NCI-H2029 (cell line): Measurements from ENCODE around the gene CPNE4.

ENCODE experiments used
- DNase-seq: peaks from one replicate; lab custom pipeline; 2025; lab: John Stamatoyannopoulos, UW

CPNE4 gene

DNA sequence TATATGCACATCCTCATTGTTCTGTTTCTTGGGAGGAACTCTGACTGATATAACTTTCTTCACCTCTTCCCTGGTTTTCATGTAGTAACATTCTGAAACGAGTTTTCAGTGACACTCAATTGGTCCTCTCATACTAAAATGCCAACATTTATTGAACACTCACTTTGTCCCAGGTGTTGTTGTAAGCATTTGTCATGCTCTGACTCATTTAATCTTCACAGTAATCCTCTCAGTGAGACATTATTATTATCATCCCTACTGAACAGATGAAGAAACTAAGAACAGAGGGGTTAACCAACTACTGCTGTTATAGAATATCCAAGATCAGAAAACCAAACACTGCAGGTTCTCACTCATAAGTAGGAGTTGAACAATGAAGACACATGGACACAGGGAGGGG is 437.9 kb downstream of the CPNE4 start:
- DNase-seq = no peak

DNA sequence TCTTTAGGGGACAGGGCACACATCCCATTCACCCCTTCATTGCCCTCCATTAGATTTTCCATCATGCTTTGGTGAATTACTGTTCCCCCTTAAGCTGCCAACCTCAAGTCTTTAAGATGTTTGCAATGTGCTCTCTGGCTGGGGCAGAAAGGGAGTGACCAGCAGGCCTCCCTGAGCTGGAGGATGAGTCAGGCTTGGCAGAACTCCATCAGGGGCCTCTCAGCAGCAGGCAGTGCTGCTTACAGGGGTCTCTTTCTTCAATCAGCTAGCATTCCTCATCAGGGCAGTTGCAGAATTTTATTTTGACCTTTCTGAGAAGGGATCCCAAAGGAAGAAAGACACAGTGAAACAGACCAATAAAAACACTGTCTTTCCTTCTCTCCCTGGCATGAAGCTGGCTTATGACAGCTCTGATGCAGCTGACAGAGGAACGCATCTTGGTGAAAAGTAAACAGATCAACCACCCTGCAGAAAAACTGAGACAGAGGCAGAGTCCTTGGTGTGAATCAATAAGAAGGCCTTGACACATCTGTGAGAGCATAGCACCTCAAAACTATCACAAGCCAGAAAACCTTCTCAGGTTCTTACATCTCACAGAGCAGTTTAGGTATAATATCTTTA is 443.3 kb downstream of the CPNE4 start:
- no peak for DNase-seq

DNA sequence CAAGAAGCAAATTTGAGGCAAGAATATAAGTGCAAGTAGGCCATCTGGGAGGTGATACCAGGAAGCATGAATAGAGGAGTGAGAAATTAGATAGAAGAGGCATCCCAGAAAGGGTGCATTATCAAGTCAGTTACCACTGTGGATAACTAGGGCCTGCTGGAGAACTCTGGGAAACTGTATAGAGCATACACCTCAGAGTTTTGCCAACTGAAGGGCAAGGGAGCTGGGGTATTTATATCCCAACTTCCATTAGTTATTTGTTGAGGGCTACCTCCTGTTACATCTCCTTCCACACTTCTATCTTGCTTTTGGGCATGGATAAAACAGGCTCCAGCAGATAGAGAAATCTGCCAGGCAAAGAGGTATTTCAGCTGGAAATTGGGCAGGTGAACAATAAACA is 448.5 kb downstream of the CPNE4 start:
- no peak for DNase-seq

DNA sequence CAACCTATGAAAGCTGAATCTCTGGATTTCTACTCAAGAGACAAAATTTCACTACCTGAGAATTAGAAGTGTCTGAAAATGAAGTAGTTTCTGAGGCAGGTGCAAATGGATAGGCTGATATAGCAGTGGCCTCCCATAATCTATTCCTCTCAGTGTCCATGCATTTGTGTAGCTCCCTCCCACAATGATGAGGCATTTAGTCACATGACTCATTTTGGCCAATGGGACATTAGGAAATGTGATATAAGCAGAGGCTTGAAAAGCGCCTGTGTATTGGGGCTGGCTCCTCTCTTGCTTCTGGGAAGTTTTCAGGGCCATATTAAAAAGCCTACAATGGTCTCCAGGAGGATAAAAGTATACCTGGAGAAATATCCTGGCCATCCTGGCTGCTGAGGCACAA is 452.4 kb downstream of the CPNE4 start:
- DNase-seq = no peak

DNA sequence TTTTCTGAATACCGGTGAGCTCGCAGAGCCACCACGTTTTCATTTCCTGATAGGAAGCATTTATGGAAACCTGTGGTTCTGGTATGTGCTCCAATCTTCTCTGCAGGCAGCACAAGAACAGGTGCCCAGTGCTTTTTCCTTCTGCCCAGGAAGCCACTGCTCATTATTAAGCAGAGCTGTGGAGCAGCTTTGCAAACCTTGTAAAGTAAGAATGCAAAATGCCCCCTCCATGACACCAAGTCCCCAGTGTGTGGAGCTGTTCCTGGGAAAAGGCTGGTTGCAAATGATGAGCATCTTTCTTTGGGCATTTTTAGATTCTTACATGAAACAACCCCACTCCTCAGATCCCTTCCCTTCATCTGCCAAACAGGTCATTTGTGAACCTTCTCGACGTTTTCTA is 466.4 kb downstream of the CPNE4 start:
- DNase-seq = no peak

DNA sequence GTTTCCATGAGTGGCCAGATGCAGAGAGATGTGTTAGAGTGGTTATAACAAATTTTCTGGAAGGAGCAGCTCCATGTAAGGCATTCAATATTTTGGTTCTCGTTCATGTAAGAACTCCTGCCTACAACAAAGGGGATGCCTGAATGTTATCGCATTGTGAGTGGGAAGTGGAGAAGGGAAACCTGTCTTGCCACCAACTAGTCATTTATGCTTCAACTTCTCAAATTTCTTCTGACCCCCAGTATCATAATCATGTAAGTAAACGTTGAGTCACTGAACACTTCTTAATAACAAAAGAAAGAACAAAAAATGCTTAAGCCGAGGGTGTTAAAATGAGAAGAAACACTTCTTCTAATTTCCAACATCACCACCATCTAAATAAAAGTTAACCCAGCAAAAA is 470.0 kb downstream of the CPNE4 start:
- DNase-seq = no peak

DNA sequence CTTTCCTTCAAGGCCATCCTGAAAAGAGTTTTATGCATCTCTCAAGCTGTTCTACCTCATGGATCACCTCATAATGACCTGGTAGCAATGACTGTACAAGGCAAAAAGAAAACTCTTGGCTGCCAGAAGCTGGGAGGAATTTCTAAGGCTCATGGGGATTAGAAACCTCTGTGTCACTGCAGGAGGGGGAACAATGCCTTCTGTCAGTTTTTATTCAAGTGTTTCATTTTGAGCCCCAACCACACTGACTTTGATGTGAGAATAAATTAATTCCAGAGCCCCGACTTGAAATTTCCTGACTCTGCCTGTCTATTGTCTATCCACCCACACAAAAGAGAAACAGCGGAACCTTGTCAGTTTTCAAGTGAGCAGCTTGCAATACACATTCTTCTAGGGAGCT is 473.3 kb downstream of the CPNE4 start:
- no peak for DNase-seq

DNA sequence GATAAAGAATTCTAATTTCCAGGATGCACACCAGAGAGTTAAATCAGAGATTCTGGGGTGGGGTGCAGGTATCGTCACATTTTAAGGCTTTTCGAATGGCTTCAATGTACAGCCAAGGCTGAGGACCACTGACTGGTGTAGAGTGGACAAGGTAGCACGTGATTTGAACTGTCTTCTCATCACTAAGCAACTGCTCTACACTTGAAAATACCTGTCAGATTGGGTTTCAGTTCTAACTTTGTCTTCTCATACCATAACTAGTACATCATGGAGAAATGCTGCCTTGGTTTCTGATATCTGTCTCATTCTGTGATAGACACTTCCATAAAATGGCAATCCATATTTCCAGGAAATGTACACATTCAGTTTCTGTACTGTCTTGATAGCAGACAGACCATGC is 474.0 kb downstream of the CPNE4 start:
- no peak for DNase-seq

DNA sequence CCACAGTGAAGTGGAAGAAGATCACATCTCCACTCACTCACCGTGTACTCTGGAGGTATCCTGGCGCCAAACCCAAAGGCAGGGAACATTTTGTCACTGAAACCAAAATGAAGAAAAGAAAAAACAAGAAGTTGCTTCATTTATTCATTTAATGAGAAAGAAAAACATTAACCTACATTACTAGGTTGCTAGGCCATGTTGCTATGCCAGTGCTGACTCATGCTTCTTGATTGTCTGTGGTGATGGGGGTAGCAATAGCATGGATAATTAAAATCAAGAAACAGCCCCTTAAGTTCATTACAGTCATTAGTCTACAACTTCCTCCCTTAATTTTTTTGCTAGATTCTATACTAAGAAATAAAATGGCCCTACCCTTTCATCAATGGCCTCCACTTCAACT is 479.4 kb downstream of the CPNE4 start:
- no peak for DNase-seq

DNA sequence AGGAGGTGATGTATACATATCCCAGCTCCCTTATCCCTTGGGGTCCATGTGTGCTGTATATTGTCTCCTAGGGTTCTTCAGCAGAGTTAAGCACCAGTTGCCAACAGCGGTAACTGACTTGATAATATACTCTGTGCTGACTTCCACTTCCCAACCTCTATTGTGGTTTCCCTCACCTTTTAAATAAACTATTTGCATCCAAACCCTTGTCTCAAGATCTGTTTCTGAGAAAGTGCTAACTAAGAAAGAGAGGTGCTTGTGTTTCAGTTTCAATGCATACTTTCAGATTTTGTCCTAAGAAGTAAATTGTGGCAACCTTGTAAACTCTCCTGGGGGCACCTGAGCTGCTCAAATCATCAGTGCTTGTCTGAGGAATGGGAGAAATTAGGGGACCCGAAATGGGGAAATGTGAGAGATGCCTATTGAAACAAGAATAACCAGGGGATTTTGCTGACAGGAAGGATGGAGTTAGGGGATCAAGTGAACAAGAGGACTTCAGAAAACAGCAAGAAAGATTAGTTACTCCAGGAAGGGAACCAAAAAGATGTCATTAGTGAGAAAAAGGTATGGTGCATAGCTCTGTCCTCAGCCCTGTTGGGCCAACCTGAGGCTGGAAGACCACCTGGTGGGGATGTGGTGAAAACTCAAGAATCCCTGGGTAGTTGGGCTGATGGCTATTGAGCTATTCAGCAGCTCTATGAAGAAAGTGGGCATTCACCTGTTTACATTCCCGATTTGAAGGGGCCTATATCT is 481.1 kb downstream of the CPNE4 start:
- DNase-seq = no peak

DNA sequence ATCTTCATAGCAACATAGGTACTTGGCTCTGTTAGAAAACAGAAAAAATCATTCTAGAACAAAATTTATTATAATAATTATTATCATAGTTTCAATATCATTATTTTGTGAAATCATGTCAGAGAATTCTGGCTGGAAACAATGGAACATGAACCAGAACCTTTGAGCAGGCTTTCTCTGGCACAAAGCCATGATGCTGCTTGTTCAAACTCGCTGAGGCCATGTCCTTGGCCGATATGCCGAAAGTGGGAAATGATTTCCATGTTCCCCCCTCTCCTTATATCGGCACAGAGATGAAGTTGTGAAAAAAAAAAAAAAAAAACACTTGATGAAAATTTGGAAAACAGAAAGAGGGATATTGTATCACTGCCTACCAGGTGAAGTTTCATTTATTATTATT is 483.1 kb downstream of the CPNE4 start:
- no peak for DNase-seq

DNA sequence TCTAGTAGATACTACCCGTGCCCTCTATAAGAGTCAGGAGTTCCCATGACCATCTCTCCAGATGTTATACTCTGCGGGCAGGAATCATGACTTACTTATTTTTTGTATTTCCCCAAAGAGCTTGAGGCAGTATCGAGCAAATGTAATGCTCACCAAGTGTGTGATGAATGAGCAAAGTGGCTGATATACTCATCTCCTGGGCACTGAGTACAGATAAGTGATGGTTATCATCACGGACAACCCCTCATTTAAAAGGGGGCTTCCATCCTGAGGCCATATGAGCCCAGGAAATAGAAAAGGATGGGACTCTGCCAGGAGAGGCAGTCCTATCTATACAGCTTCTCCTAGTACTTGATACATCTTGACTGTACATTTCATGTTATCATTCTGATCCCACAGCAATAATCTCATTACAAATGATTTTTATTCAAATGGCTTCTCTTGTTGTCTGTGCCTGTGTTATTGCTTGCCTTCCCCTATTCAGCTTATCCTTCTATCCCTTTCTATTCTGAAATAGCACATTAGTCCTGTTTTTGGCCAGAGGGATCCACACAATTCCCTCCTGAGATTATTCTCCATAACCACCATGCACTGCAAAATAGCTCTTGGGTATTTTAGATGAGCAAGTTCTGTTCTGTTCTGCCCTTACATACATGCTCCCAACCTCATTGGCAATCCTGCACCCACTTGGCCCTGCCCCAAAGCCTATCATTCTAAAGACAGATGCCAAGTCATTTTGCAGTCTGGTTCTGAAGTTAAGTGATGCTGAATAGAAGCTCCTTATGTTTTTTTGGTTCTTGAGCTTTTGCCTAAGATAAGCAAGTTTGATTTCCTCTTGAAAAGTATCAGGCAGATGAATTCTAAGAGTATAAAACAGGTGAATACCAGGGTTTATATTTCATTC is 484.0 kb downstream of the CPNE4 start:
- no peak for DNase-seq

DNA sequence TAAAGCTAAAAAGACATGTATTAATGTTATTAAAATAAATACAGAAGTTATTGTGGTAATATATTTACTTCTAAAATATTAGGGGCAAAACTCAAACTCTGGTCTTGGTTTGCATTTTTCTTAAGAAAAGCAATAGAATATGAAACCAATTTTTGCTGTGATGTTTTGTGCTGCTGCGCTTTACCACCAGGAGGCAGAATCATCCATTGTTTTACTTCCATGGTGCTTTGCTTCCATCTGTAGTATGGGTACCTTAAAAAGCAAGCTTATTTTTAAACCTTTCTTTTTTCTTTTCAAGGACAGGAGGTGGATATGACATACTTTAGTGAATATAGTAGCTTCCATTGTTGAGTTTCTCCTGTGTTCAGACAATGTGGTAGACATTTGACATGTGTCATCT is 485.5 kb downstream of the CPNE4 start:
- DNase-seq = no peak

DNA sequence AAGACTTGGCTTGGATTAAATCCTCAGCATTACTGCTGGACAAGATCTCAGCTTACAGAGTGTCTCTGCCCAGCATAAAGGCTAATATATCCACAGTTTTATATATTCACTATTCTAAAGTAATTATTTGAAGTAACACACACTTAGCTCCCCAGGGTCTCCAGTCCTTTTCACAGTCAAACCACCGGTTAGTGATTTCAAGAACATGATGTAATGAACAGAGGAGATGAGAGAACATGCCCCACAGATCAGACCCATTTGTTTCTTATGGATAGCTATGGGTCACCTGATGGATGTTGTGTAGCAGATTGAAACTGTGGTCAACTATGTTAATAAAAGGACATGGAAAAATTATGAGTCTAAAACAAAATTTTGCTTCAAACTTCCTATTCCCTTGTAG is 487.2 kb downstream of the CPNE4 start:
- DNase-seq = no peak

DNA sequence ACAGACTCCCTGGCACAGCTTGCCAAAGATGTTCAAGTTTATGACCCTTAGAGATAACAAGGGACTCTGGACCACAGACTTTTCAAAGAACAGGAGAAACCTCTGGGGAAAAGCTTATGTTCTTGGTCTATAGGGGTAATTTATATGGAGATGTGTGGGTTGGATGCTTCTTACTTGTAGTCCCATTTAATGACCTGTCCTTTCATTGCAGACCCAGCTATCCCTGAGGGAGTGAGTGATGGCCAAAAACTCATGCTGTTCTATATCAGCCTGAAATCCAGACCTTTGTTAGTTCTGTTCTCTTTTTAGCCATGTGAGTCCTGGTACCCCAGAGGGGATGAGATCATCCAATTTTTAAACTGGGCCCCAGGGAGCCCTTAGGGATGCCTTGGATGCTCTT is 488.4 kb downstream of the CPNE4 start:
- DNase-seq = no peak

DNA sequence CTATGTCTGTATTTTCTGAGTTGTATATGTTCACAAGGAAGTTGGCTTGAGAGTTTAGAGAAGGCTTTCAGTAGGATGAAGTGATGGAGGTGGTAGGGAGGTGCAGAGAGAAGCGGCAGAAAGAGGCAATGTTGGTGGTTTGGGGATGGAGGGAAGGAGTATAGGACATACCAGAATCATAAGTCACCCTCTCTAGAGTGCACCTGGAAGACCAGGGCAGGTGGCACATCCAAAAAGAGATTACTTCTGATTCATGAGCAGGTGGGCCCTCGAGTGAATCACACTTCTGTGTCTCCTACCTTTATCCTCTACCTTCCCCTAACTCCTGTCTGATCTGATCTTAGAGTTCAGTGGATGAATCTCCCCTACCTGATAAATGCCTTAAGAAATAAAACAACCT is 490.3 kb downstream of the CPNE4 start:
- DNase-seq = no peak

DNA sequence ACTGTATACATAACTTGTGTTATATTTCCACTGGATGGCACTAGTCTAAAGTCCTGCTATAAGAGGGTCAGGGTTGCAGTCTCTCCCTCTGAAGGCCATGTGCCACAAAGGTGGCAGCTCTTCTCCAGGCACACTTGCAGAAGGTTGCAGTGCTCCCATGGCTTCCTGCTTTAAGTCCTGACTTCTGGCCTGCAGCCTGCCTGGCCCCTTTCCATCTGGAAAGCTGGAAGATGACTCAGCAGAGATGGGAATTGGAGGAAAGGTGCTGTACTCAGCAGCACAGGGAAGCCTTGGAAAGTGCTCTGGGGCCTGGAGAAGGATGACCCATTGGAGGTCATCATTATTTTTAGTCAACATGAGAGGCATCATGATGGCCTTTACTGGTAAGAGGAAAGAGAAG is 491.1 kb downstream of the CPNE4 start:
- DNase-seq = no peak

DNA sequence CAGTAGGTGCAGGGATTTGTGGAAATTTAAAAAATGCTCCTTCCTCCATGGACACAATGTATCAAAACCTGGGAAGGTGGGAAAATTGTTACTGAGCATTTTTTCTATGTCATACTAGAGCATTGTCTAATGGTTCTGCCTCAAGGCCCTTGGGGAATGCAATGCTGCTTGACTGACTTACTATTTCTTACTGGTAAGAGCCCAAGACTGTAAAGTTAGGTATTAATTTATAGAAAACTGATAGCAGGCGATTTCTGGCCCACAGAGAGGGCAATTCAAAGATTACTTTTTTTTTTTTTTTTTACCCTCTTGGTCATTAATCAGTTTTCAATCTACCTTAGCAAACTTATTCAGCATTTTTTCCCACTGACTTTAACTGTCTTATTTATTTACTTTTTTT is 493.5 kb downstream of the CPNE4 start:
- DNase-seq = no peak

DNA sequence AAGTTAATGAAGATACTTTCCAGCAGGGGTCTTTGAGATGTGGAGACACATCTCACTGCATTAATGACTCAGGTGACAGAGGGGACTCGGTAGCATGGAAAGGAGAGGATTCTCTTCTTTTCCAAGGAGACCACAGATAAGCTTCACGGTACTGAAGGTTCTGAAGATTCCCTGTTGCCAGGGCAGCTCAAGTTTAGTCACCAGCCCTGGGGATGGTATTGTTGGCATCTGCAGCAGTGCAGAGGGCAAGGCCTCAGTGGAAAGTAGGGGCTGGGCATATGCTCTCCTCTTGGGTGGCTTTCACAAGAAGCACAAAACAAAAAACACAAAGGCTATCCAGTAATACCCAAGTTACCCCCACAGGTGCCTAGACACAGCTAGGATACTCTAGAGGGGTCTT is 494.0 kb downstream of the CPNE4 start:
- no peak for DNase-seq

DNA sequence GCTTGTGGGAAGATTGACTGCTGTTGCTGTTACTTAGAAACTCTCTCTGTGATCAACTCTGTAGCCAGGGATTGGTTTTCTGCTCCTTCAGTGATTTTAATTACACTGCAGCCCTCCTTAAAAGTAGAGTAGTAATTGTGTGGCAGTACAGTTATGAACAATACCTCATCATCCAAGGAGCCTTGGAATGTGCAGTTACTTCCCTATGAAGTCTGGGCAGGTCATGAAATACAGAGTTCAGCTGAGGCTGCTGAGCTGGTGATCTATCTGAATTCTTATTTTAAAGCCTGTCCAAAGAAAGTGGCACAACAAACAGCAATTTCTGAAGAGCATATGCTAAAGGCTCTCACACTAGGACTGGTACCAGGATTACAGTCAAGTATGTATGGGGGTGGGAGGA is 494.7 kb downstream of the CPNE4 start:
- no peak for DNase-seq

DNA sequence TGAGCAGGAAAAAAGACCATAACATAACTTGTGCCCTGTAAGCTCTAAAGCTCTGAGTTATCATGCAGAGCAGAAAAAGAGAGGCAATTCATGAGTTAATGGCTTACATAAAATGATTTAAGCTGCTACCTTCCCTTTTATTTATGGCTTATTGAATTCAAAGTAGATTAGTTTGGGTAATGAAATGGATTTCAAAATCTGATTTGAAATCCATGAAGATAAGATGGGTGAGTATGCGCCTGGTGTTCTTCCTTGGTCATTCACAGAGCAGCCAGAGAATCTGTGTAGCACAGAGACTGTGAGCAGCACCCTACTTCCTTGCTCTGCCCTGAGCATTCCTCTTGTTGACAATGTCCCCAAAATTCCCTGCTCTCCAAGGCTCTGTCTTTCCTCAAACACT is 495.8 kb downstream of the CPNE4 start:
- no peak for DNase-seq

DNA sequence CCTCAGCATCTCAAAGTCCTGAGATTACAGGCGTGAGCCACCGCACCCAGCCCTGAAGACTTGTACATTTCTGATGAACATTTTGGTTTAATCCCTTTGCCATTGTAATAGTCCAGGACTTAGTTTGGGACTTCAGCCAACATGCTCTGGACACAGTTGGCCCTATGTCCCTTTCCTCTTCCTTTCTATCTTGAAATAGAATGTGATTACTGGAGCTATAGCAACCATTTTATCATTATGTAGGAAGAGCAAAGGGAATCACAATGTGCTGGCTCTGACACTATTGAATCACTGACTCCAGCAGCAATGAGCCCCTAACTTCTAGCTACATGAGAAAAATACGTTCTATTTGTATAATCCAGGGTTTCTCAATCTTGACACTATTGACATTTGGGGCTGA is 497.3 kb downstream of the CPNE4 start:
- DNase-seq = no peak

DNA sequence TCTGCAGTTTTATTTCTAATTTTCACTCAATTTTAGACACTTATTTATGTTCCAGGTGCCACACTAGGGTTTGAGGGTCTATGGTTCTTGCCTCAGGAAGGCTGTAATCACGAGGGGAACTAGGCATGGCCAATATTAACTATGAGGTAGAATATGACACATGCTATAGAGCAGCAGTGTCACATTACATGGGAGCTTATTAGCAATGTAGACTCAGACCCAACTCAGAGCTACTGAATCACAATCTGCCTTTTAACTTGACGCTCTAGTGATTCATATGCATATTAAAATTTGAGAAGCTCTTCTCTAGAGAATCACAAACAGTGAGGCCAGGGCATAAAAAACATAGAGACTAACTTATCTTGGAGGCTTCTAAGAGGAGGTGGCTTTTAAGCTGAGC is 499.2 kb downstream of the CPNE4 start:
- no peak for DNase-seq
